ENCODE results near the gene BRD7.

GRCh38 chr16:50386774-50387173, 18.0 kb upstream of the BRD7 start:
- TF ChIP-seq CTCF (IDR thresholded peaks at IDR 0.05; ENCODE audit: low read depth, low read length) (no peak), EZH2phosphoT487 (IDR thresholded peaks at IDR 0.05; ENCODE audit: low read depth) (no peak)
